Mesothelial cell of epicardium (in vitro differentiated cells): ENCODE measurements around the gene CNTNAP1. TPM values are rescaled to one million over a fixed set of nuclear protein-coding genes. Genes with fewer than 3 reads are reported as not detected.

Experiments used
- DNase-seq, 2 experiments: peaks; one replicate each; pipeline ENCODE4 v3.0.0; 2021; ENCODE audit warnings: low spot score in 2 of 2; ENCODE audit not compliant: unreplicated experiment in 2 of 2
- H3K27ac Mint-ChIP-seq: 2 replicates; pipeline ENCODE4 v1.8.0; 2021; ENCODE audit warnings: mixed read lengths
- H3K27me3 Mint-ChIP-seq: 2 replicates; pipeline ENCODE4 v1.8.0; 2021; ENCODE audit warnings: low read depth, mixed read lengths
- H3K36me3 Mint-ChIP-seq: 2 replicates; pipeline ENCODE4 v1.8.0; 2021; ENCODE audit warnings: mixed read lengths
- H3K4me1 Mint-ChIP-seq: 2 replicates; pipeline ENCODE4 v1.8.0; 2021; ENCODE audit warnings: mixed read lengths
- H3K4me3 Mint-ChIP-seq: 2 replicates; pipeline ENCODE4 v1.8.0; 2021; ENCODE audit warnings: mild to moderate bottlenecking, moderate library complexity, mixed read lengths
- H3K9me3 Mint-ChIP-seq: 2 replicates; pipeline ENCODE4 v1.8.0; 2021; ENCODE audit warnings: mixed read lengths
- total RNA-seq: library from RNA; stranded (reverse); gene quantifications from 3 replicates; pipeline ENCODE4 v1.2.1, GENCODE V29; 2021
- TF ChIP-seq, protein P1 (sequence below): fragments of 200-600 bp; sonication (generic); IDR thresholded peaks from one replicate; pipeline ENCODE4 v1.5.0; 2021; ENCODE audit warnings: antibody characterized with exemption; ENCODE audit not compliant: unreplicated experiment

The CNTNAP1 gene
- total RNA-seq = 20.5 to 23.1 TPM (median 20.9 TPM) in 3 replicates

DNA sequence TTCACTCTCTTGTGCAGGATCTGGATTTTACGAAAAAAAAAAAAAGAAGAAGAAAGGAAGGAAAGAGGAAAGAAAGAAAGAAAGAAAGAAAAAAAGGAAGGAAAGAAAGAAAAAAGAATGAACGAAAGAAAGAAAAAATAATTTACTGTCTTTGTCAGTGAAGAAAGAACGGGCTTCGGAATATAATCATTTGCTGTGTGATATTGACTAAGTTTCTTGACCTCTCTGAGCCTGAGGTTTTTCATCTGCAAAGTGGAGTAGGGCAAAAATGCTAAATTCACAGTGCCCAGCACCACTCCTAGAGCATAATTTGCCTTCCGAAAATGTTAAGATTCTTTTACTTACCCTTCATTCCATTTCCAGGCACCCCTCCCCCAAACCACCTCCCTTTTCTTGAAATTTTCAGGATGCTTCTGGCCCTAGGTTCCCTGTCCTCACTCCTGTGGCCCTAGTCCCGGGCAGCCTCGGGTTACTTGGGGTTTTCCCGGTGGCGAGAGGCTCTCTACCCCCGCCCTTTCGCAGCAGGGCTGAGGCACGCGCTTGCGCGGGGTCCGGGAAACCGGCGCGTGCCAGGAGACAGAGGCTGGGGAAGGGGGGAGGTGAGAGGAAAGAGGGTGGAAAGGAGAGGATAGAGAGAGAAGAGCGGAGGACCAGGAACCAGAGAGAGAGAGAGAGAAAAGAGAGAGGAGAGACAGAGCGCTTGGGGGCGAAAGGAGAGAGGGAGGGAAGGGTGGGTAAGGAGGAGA lies at the start of gene CNTNAP1:
TSS of gene CNTNAP1 (plus strand) at position 556 of the 746 bp plus-strand sequence. CDS start 299 bp downstream, outside the sequence.
- peak within 1 kb of the TSS; percentile 67 for H3K4me3 Mint-ChIP-seq
- peaks cover 12% of the 10 kb centered on the region for H3K36me3 Mint-ChIP-seq
- peaks cover 14% of the 10 kb centered on the region for H3K27me3 Mint-ChIP-seq
- H3K27ac Mint-ChIP-seq = peak within 1 kb of the TSS; percentile 90
- H3K4me1 Mint-ChIP-seq = peaks cover 39% of the 10 kb centered on the region
- no peaks in the 10 kb centered on the region for H3K9me3 Mint-ChIP-seq
- peak in 1 of 2 experiments; percentile 75 for DNase-seq
- TF ChIP-seq, protein P1, sequence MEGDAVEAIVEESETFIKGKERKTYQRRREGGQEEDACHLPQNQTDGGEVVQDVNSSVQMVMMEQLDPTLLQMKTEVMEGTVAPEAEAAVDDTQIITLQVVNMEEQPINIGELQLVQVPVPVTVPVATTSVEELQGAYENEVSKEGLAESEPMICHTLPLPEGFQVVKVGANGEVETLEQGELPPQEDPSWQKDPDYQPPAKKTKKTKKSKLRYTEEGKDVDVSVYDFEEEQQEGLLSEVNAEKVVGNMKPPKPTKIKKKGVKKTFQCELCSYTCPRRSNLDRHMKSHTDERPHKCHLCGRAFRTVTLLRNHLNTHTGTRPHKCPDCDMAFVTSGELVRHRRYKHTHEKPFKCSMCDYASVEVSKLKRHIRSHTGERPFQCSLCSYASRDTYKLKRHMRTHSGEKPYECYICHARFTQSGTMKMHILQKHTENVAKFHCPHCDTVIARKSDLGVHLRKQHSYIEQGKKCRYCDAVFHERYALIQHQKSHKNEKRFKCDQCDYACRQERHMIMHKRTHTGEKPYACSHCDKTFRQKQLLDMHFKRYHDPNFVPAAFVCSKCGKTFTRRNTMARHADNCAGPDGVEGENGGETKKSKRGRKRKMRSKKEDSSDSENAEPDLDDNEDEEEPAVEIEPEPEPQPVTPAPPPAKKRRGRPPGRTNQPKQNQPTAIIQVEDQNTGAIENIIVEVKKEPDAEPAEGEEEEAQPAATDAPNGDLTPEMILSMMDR = no peak

DNA sequence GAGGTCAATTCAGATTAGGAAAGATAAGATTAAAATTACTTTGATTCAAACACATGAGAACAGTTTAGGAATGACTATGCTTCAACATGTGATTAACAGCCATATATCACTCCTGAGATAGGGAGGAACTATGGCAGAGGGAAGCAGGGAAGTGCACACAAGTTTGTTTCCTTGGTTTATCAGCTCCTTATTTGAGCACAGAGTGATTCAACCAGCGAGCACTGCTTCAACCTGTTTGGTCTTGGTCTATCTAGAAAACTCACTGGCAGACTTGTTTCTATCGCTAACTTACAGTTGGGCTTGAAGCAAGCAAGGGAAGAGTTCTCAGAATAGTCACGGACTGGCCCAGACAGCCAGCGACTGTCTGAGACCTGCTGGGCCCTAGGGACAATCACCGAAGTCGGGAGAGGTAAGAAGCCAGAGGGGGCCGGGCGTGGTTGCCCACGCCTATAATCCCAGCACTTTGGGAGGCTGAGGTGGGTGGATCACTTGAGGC lies 49.3 kb upstream of the CNTNAP1 start:
- Mint-ChIP-seq H3K36me3 (no peaks in the 10 kb centered on the region), H3K4me3 (no peak overlapping the region), H3K9me3 (no peaks in the 10 kb centered on the region), H3K27me3 (no peaks in the 10 kb centered on the region), H3K27ac (peak overlapping the region; percentile 96), H3K4me1 (peaks cover 7% of the 10 kb centered on the region)
- no peak for DNase-seq
- TF ChIP-seq, protein P1 = no peak

GRCh38 chr17:42639525-42640113 lies 42.7 kb upstream of the CNTNAP1 start:
- no peaks in the 10 kb centered on the region for H3K9me3 Mint-ChIP-seq
- no peak overlapping the region for H3K4me3 Mint-ChIP-seq
- H3K27me3 Mint-ChIP-seq = peaks cover 9% of the 10 kb centered on the region
- TF ChIP-seq, protein P1 = no peak
- no peak for DNase-seq
- peaks cover 7% of the 10 kb centered on the region for H3K4me1 Mint-ChIP-seq
- H3K36me3 Mint-ChIP-seq = no peaks in the 10 kb centered on the region
- H3K27ac Mint-ChIP-seq = no peak overlapping the region

DNA sequence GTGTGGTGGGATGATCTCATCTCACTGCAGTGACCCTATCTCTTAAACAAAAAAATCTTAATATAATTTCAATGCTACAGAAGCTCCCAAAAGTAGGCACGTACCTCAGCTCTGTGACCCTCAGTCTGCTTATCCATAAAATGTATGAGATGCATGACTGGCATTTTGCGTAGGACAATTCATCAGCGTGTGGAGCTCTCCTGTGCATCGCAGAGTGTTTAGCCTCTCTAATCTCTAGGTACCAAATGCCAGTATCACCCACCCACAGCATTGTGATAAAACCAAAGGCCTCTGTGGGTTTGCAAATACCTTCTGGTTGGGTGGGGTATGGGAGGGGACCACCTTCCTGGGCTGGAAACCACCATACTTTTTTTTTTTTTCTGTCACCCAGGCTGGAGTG lies 42.2 kb upstream of the CNTNAP1 start:
- no peak overlapping the region for H3K27ac Mint-ChIP-seq
- peaks cover 9% of the 10 kb centered on the region for H3K27me3 Mint-ChIP-seq
- H3K4me1 Mint-ChIP-seq = peaks cover 7% of the 10 kb centered on the region
- TF ChIP-seq, protein P1 = no peak
- H3K9me3 Mint-ChIP-seq = no peaks in the 10 kb centered on the region
- DNase-seq = no peak
- H3K36me3 Mint-ChIP-seq = no peaks in the 10 kb centered on the region
- H3K4me3 Mint-ChIP-seq = no peak overlapping the region

- H3K4me1 Mint-ChIP-seq = peaks cover 7% of the 10 kb centered on the region
- H3K36me3 Mint-ChIP-seq = no peaks in the 10 kb centered on the region
- peaks cover 11% of the 10 kb centered on the region for H3K27me3 Mint-ChIP-seq
- H3K9me3 Mint-ChIP-seq = no peaks in the 10 kb centered on the region
- H3K4me3 Mint-ChIP-seq = no peak overlapping the region
- DNase-seq = no peak
- TF ChIP-seq, protein P1 = no peak
- H3K27ac Mint-ChIP-seq = no peak overlapping the region
Measured at GRCh38 chr17:42642336-42642735, 40.0 kb upstream of the CNTNAP1 start.
